Fibroblast of the conjunctiva (primary cell): Measurements from ENCODE around the gene CFAP126.
"Not testable (repeated sequence)": the region's sequence is repeated elsewhere in the genome, so short reads cannot be mapped to it uniquely, and the experiment has no call there.

Source experiments
- DNase-seq: peaks from one replicate; pipeline ENCODE4 v3.0.0-alpha.2; 2010; ENCODE audit warnings: low read depth

The CFAP126 gene

GRCh38 chr1:161381707-161382106, 14.0 kb upstream of the CFAP126 start:
- DNase-seq = no peak

- DNase-seq = peak; percentile 74
Observed at GRCh38 chr1:161379071-161379470, 11.4 kb upstream of the CFAP126 start.

- no peak for DNase-seq
Observed at GRCh38 chr1:161378014-161378413, 10.3 kb upstream of the CFAP126 start.

GRCh38 chr1:161374373-161374772, 6.7 kb upstream of the CFAP126 start:
- no peak for DNase-seq

- no peak for DNase-seq
Observed at GRCh38 chr1:161373442-161373841, 5.8 kb upstream of the CFAP126 start.

- no peak for DNase-seq
Observed at GRCh38 chr1:161365207-161365606, 2.5 kb downstream of the CFAP126 start.

GRCh38 chr1:161364332-161364731, 3.3 kb downstream of the CFAP126 start:
- no peak for DNase-seq

GRCh38 chr1:161359291-161359690, 8.4 kb downstream of the CFAP126 start:
- DNase-seq = no peak

- no peak for DNase-seq
Observed at GRCh38 chr1:161357073-161357472, 10.6 kb downstream of the CFAP126 start.

- DNase-seq = no peak
Observed at GRCh38 chr1:161351482-161351881, 16.2 kb downstream of the CFAP126 start.

GRCh38 chr1:161350671-161351070, 17.0 kb downstream of the CFAP126 start:
- DNase-seq = no peak

GRCh38 chr1:161342821-161343220, 24.9 kb downstream of the CFAP126 start:
- DNase-seq = no peak

- DNase-seq = no peak
Observed at GRCh38 chr1:161342177-161342576, 25.5 kb downstream of the CFAP126 start.

GRCh38 chr1:161335796-161336195, 31.9 kb downstream of the CFAP126 start:
- DNase-seq = no peak

- no peak for DNase-seq
Observed at GRCh38 chr1:161333166-161333565, 34.5 kb downstream of the CFAP126 start.

GRCh38 chr1:161330346-161330745, 37.3 kb downstream of the CFAP126 start:
- DNase-seq = no peak

- DNase-seq = no peak
Observed at GRCh38 chr1:161324020-161324419, 43.7 kb downstream of the CFAP126 start.

- DNase-seq = not testable (repeated sequence)
Observed at GRCh38 chr1:161315841-161316674, 51.6 kb downstream of the CFAP126 start.
